ENCODE measurements around the gene FEZ2. TPM values are rescaled to one million over a fixed set of nuclear protein-coding genes. Genes with fewer than 3 reads are reported as not detected.

FEZ2 gene
- total and polyA plus RNA-seq, 12 donors = 16.4 to 51.7 (median 40.6) TPM

DNA sequence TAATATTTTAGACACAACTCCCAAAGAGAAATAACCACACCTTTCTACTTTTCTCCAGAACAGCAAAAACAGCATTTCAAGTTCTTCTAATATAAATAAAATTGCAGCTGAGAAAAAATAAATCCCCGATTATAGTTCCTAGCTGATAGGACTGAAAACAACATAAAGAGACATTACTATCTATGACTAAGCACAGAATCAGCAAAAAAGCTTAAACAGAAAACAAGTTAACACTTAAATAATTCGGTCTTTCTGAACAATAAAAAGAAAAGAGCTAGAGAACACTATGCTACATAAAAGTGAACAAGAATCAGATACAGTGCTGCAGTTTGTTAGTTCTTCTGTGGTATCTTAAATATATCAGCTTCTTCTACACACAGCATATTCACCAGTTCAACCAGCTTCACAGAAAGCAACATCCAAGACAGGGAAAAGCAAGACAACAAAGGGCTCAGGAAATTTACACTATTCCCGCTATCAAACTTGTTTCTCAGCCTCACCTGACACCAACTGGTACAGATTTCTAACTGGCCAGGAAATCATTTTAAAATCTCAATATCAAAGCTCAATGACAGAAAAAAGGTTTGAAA lies 28.6 kb downstream of the FEZ2 start:
- H3K27me3 ChIP-seq = no peaks in the 10 kb centered on the region
- H3K36me3 ChIP-seq = peaks cover 0 to 65% (median 8%) of the 10 kb centered on the region in 9 donors
- TF ChIP-seq, protein P1, sequence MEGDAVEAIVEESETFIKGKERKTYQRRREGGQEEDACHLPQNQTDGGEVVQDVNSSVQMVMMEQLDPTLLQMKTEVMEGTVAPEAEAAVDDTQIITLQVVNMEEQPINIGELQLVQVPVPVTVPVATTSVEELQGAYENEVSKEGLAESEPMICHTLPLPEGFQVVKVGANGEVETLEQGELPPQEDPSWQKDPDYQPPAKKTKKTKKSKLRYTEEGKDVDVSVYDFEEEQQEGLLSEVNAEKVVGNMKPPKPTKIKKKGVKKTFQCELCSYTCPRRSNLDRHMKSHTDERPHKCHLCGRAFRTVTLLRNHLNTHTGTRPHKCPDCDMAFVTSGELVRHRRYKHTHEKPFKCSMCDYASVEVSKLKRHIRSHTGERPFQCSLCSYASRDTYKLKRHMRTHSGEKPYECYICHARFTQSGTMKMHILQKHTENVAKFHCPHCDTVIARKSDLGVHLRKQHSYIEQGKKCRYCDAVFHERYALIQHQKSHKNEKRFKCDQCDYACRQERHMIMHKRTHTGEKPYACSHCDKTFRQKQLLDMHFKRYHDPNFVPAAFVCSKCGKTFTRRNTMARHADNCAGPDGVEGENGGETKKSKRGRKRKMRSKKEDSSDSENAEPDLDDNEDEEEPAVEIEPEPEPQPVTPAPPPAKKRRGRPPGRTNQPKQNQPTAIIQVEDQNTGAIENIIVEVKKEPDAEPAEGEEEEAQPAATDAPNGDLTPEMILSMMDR (IDR thresholded peaks at IDR 0.05) = no peak
- no peak for DNase-seq
- ATAC-seq = no peak
- H3K4me1 ChIP-seq = peaks cover 0 to 15% (median 0%) of the 10 kb centered on the region in 9 donors
- no peaks in the 10 kb centered on the region for H3K9me3 ChIP-seq
- WGBS, 2 donors = 82 to 96% methylated on average over 3 of the region's 3 CpGs
- intact Hi-C loops (cut with DNase I) = no loop called here
- no peak overlapping the region for H3K4me3 ChIP-seq
- peak overlapping the region in 2 of 10 donors; percentile 17 to 18 for H3K27ac ChIP-seq

DNA sequence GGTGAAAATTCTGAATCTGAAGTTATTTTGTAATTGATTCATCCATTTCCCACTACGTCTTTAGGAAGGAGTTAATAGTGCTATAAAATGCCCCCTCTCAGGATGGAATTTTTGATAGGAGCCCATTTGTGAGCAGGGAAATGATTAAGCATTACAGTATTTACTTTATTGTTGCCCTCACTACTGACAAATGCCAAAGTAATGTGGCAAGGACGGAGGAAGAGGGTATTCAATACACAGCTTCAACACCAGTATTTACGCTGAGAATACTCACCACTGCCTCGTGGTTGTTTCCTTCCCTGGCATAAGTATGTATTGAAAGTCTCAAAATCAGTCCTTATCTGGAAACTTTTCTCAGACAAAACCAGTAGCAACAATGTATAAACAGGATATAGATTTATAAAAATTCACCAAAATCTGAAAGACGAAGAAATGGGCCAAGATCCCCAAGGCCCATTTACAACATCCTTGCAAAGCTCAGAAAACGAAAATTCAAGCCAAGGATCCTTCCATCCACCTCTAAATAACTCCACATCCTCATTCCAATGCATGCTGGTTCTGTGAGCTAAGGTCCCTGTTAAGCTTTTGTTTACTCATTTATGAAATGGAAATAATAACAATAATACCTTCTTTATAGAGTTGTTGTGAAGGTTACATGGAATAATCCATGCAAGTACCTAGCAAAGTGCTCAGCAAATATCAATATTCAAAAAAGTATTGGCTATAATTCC lies 29.3 kb downstream of the FEZ2 start:
- intact Hi-C loops (cut with DNase I) = no loop called here
- no peak overlapping the region for H3K4me3 ChIP-seq
- H3K27me3 ChIP-seq = no peaks in the 10 kb centered on the region
- 77 to 82% methylated on average over 6 of the region's 6 CpGs for WGBS, 2 donors
- TF ChIP-seq, protein P1 (IDR thresholded peaks at IDR 0.05) = no peak
- H3K9me3 ChIP-seq = no peaks in the 10 kb centered on the region
- peak overlapping the region in 3 of 10 donors; percentile 17 to 29 (median 18) for H3K27ac ChIP-seq
- no peak for DNase-seq
- H3K4me1 ChIP-seq = peaks cover 0 to 19% (median 0%) of the 10 kb centered on the region in 9 donors
- H3K36me3 ChIP-seq = peaks cover 0 to 58% (median 8%) of the 10 kb centered on the region in 9 donors
- ATAC-seq = no peak

DNA sequence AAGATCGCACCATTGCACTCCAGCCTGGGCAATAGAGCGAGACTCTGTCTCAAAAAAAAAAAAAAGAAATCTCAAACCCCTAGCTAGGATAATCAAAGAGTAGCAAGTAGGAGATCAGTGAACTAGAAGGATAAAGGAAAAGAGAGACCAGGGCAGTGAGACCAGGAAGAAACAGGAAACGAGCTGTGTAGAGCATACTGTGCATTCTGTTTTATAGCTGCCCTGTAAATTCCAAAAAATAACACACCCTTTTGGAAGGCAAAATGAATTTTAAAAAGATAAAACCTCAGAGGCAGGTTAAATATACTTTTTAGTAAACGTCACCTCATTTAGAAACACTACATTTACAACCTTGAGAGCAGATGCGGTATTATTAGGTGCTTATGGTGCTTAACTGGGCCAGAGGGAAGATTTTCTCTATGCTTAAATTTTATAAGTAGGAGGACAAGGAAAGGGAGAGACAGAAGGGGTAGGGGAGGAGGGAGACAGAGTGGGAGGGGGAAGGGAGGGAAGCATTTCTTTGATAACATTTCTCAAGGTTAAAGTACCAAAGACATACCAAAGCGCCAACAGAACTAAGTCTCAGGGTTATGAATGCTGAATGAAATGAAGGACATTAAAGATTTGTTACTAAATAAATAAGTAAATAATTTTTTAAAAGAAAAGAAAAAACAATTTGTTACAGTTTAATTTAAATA lies 30.1 kb downstream of the FEZ2 start:
- H3K27ac ChIP-seq = peak overlapping the region in 2 of 10 donors; percentile 17 to 21
- no peak for DNase-seq
- peaks cover 0 to 27% (median 3%) of the 10 kb centered on the region in 9 donors for H3K4me1 ChIP-seq
- H3K27me3 ChIP-seq = no peaks in the 10 kb centered on the region
- ATAC-seq = no peak
- TF ChIP-seq, protein P1 (IDR thresholded peaks at IDR 0.05) = no peak
- no peaks in the 10 kb centered on the region for H3K9me3 ChIP-seq
- H3K4me3 ChIP-seq = no peak overlapping the region
- intact Hi-C loops (cut with DNase I) = no loop called here
- H3K36me3 ChIP-seq = peaks cover 0 to 50% (median 8%) of the 10 kb centered on the region in 9 donors
- WGBS, 2 donors = 92 to 98% methylated on average over 6 of the region's 6 CpGs

DNA sequence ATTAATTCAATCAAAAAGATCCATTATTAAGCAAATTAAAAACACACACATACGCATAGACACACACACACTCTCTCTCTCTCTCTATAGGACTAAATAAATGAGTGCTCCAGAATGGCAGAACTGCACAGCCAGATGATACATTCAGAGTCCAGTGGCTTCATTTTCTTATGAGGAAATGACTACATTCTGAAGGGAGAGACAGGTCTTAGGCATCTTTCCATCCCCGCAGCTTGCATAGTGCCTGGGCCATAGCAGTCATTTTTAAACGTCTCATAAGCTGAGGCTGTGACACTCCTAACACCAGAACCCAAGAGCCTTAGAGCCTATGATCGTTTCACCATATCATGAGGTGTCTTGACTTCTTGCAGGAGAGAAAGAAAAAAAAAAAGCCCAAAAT lies 31.1 kb downstream of the FEZ2 start:
- DNase-seq = no peak
- no peak overlapping the region for H3K27ac ChIP-seq
- 97 to 98% methylated on average over 4 of the region's 4 CpGs for WGBS, 2 donors

More for the DNA sequence above, 31.1 kb downstream of the FEZ2 start:
- H3K4me3 ChIP-seq = no peak overlapping the region
- no peaks in the 10 kb centered on the region for H3K27me3 ChIP-seq
- ATAC-seq = no peak
- peaks cover 0 to 40% (median 6%) of the 10 kb centered on the region in 9 donors for H3K36me3 ChIP-seq
- TF ChIP-seq, protein P1 (IDR thresholded peaks at IDR 0.05) = no peak
- no peaks in the 10 kb centered on the region for H3K9me3 ChIP-seq
- H3K4me1 ChIP-seq = peaks cover 0 to 36% (median 12%) of the 10 kb centered on the region in 9 donors
- intact Hi-C loops (cut with DNase I) = no loop called here

Measured in heart right ventricle (tissue), 16 donors.